ENCODE data around the gene CCR6.

Gene CCR6

GRCh38 chr6:167134448-167135328 is 11.8 kb downstream of the CCR6 start:
- TF ChIP-seq CTCF (IDR thresholded peaks at IDR 0.05) = no peak
- Histone ChIP-seq H3K4me3 (no peak overlapping the region), H3K27ac (no peak overlapping the region)
- no peak for DNase-seq (ENCODE audit: low spot score)

GRCh38 chr6:167136376-167136775 is 13.5 kb downstream of the CCR6 start:
- no peak for DNase-seq (ENCODE audit: low spot score)
- no peak overlapping the region for H3K27ac ChIP-seq
- H3K4me3 ChIP-seq = no peak overlapping the region
- no peak for TF ChIP-seq CTCF (IDR thresholded peaks at IDR 0.05)

GRCh38 chr6:167137081-167137480 is 14.2 kb downstream of the CCR6 start:
- no peak for DNase-seq (ENCODE audit: low spot score)
- no peak overlapping the region for H3K27ac ChIP-seq
- no peak for TF ChIP-seq CTCF (IDR thresholded peaks at IDR 0.05)
- H3K4me3 ChIP-seq = no peak overlapping the region

DNA sequence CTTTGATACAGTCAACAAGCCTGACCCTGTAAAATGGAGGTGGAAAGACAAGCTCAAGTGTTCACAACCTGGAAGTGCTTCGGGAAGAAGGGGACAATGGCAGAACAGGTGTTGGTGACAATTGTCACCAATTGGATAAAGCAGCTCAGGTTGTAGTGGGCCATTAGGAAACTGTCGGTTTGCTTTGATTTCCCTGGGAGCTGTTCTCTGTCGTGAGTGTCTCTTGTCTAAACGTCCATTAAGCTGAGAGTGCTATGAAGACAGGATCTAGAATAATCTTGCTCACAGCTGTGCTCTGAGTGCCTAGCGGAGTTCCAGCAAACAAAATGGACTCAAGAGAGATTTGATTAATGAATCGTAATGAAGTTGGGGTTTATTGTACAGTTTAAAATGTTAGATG is 15.0 kb downstream of the CCR6 start:
- no peak for TF ChIP-seq CTCF (IDR thresholded peaks at IDR 0.05)
- Histone ChIP-seq H3K4me3 (no peak overlapping the region), H3K27ac (no peak overlapping the region)
- no peak for DNase-seq (ENCODE audit: low spot score)

DNA sequence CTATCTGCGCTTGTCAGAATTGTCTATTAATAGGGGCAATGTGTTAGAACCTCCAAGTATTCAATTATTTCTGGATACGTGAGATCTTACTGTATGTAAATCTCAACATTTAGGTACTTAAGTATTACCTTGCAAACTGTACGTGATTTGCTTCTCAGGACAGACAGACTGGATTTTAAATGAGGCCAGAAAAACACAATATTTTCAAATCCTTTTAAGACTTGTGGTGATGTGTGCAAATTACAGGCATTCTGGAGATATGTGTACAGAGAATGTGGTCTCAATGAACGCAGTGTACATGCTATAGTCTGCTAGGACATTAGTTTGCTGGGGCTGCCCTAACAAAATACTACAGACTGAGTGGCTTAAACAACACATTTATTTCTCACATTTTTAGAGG is 16.9 kb downstream of the CCR6 start:
- H3K27ac ChIP-seq = no peak overlapping the region
- H3K4me3 ChIP-seq = no peak overlapping the region
- no peak for TF ChIP-seq CTCF (IDR thresholded peaks at IDR 0.05)
- DNase-seq (ENCODE audit: low spot score) = no peak

- Histone ChIP-seq H3K27ac (no peak overlapping the region), H3K4me3 (no peak overlapping the region)
- no peak for DNase-seq (ENCODE audit: low spot score)
- TF ChIP-seq CTCF (IDR thresholded peaks at IDR 0.05) = no peak
These were observed 17.9 kb downstream of the CCR6 start for GRCh38 chr6:167140589-167141474.

All from coronary artery (tissue), 2 donors.